NCI-H2196 (cell line): ENCODE measurements around the gene NPTXR.

Source experiments
- DNase-seq: peaks from one replicate; lab custom pipeline; 2025; ENCODE audit not compliant: unreplicated experiment; lab: John Stamatoyannopoulos, UW

The NPTXR gene

GRCh38 chr22:38799265-38800002 lies 44.4 kb downstream of the NPTXR start:
- DNase-seq = no peak

- DNase-seq = no peak
Observed at GRCh38 chr22:38798496-38798895, 45.3 kb downstream of the NPTXR start.

DNA sequence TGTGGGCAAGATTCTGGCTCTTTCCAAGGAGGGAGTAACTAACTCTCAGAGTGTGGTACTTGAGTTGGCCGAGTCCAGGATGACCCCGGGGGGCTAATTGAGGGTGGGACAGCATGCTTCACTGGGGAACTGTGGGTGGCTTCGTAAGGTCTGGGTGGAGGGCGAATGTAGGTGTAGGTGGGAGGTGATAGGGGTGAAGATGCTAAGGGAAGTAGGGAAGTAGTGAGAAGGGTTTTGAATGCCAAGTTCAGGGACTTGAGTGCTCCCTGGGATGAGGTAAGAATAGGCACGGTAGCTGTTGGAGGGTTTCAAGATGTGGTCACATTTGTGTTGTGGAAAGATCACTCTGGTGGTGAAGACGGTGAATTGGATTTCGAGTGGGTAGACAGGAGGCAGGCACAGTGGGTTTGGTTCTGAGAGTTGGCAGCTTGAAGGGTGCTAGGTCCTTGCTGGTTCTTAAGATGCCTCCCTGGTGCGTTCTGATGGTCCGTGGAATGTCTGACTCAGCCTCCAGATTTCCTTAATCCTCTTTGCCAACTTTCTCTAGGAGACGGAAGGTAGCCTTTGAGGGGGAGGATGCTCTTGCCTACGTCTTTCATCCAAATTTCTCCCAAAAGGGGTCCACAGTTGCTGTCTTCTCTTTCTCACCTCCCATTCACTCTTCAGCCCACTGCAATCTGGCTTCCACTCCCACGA lies 47.4 kb downstream of the NPTXR start:
- DNase-seq = no peak

GRCh38 chr22:38795569-38795968 lies 48.3 kb downstream of the NPTXR start:
- no peak for DNase-seq

DNA sequence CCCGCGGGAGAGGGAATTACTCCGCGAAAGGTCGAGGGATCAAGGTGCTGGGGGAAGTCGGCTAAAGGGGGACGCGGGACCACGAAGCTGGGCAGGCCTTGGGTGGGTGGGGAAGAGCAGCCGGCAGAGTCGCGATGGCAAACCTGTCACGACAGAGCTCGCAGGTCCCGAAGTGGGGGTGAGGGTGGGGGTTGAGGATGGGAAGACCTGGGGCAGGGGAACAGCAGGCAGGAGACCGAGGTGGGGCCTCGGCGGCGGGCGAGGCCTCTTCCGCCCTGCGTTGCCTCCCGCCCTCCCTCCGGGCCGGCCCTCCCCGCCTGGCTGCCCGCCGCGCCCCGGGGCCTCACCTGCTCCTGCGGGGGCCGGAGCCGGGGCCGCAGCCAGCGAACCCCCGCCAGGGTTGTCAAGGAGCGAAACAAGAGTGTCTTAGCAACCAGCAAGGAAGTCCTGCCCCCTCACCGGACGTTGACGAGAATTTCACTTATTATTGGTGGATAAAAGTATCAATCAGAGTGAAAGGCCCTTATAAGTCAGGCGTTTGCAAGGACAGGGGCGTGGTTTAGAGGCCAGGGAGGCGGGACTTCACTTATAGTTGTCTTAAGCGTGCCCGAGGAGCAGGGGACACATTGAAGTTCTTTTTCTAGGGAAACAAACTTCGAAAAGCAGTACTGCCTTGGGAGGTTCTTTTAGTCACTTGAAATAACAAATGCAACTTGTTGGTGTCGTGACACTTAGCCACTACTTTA lies 49.9 kb downstream of the NPTXR start, which contains the start of gene DNAL4:
DNAL4 (minus strand) TSS at position 423 of the 746 bp plus-strand sequence. CDS start 11,412 bp downstream, outside the sequence.
- DNase-seq = peak; percentile 88

DNA sequence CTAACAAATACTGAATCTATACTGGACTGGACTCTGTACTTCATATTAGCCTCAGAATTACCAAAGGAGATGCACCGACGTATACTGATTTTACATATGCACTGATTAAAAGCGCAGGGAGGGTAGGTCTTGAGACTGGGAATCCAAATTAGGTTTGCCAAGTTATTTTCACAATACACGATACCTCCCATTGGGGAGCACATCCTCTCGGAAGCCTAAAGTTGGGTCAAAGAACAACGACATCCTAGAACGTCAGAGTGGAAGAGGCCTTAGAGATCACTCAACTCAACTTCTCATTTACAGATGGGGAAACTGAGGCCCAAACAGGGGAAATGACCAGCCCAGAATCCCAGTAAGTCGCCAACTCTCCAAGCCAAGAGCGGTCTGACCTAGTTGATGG lies 50.5 kb downstream of the NPTXR start:
- no peak for DNase-seq

GRCh38 chr22:38792833-38793232 lies 51.0 kb downstream of the NPTXR start:
- DNase-seq = no peak

DNA sequence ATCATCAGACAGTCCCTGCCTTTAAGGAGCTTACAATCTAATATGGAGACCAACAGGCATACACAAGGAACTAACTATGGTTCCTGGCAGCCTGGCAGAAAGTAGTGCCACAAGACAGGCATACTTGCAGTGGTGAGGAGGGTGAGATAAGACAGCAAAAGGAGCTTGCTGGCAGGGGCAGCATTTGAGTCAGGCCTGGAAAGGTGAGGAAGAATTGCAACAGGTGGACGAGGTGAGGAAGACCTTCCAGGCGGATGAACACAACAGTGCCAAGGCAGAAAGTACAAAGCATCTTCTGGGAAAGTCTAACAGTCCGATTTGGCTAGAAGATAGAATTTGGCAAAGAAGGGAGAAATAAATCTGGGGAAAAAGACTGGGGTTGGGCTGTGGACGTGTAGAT lies 54.2 kb downstream of the NPTXR start:
- DNase-seq = no peak

- no peak for DNase-seq
Observed at GRCh38 chr22:38788846-38789245, 55.0 kb downstream of the NPTXR start.

DNA sequence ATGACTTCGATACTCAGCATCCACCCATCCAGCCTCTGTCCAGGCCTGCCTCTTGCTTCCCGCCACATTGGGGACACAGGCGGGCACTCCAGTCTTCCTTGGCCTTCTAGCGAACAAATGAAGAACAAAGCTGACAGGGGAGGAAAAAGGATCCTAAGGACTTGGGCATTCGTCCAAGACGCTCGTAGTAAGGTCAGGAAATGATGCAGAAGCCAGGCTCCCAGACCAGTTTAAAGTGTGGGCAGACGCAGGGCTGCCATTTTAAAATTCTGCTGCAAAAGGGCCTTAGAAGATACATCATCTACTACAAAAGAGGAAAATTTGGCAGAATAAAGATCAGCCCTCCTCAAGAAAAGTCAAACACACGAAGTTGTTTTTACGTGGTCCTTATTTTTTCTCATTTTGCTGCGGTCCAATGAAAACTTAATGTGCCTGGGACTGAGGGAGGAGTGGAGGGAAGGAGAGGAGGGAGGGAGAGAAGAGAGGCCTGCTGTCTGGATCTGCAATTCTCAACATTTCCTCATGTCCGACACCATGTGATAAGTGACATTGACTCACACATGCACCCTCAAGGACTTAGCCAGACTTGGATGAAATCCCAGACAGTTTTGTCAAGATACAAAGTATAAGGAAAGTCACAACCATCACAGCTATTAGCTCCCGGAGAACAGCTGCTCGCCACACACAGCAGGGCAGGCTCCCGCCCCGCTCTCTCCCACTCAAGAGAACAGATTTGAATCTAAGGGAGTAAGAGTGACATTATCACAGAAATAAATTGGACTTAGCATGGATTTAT lies 55.6 kb downstream of the NPTXR start:
- DNase-seq = peak; percentile 66

DNA sequence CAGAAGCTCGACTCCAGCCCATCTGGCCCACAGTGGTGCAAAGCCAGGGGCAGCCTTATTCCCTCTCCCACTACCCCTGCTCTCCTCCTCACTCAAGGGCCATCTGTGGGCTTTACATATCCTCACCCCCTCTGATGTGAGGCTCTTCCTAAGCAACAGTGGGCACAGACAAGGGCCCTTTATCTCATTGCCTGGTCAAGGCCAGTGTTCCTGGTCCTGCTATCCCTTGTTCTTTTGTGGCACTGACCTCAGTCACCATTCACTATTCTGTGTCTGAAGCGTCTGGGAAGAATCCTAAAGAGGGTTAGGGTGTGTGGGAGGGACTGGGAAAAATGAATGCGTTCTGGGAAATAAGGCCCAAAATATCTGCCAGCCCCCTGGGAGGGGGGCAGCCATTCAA lies 57.2 kb downstream of the NPTXR start:
- no peak for DNase-seq

DNA sequence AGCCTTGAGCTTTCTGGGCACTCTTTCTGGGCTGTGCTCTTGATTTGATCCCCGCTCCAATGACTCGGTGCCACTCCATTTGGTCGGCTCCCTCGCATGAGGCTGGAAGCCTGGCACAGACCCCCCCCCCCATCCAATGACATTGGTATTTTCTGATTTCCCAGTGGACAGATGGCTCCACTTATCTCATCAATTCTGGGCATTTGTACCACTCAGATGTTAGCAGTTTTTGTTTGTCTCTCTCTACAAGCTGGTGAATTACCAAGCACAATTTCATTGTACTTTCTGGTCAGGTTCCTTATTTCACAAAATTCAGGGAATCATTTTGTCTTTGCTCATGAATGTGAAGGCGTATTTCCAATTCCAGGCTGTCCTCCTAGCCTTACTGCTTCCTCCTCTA lies 59.0 kb downstream of the NPTXR start:
- no peak for DNase-seq

GRCh38 chr22:38784035-38784434 lies 59.8 kb downstream of the NPTXR start:
- no peak for DNase-seq

DNA sequence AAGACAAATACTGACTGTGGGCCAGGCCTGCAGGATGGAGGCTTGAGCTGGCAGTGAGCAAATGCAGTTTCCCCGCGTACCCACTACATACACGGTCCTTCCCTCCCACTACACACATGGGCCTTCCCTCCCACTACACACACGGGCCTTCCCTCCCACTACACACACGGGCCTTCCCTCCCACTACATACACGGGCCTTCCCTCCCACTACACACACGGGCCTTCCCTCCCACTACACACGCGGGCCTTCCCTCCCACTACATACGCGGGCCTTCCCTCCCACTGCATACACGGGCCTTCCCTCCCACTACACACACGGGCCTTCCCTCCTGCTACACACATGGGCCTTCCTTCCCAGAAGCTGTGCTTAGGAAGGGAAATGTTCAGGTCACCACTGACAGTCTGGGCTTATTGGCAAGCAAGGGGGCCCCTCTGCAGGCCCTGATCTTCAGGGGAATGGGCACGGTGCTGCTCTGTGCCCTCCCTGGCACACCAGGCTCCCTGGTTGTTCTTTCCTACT lies 60.7 kb downstream of the NPTXR start:
- DNase-seq = no peak

DNA sequence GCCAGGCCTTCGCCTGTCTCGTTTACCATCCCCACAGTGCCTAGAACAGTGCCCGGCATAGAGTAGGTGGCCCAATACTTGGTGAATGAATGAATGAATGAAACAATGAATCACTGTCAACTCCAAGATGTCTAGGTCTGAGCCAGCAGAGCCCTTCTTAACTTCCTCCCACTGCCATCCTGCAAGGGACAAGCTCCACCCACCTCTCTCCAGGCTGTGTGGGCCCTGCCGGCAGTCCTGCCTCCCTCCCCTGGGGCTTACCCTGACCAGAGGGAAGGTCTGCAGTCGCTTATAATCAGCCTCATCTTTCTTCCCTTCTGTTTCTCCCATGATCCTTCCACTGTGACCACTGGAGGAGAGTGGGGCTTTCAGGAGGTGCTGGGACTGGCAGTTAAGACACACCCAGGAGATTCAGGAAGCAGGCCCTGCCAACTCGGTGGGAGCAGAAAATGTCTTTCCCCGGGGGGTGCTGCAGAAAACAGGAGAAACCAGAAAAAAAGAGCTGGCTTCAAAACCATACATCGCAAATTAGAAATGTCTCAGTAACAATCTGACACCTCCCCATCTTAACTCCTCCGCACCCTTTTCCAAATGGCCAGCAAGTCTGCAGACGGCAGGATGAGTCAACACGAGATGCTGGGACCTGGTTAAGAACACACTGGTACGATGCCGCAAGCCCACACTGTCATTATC lies 61.3 kb downstream of the NPTXR start:
- DNase-seq = no peak

GRCh38 chr22:38781033-38781432 lies 62.8 kb downstream of the NPTXR start:
- no peak for DNase-seq

- DNase-seq = no peak
Observed at GRCh38 chr22:38777087-38777671, 66.6 kb downstream of the NPTXR start.

GRCh38 chr22:38776086-38776485 lies 67.7 kb downstream of the NPTXR start:
- no peak for DNase-seq

GRCh38 chr22:38775656-38776055 lies 68.2 kb downstream of the NPTXR start:
- DNase-seq = no peak
